Smooth muscle cell (in vitro differentiated cells): ENCODE data around the gene TMEM178B. TPM values are rescaled to one million over a fixed set of nuclear protein-coding genes. Genes with fewer than 3 reads are reported as not detected.

Experiments used
- DNase-seq: peaks from one replicate; lab custom pipeline; 2025; ENCODE audit not compliant: unreplicated experiment; lab: John Stamatoyannopoulos, UW
- H2AFZ ChIP-seq: fragments of 200-600 bp; sonication (generic); 2 replicates; pipeline ENCODE4 v1.6.0; 2016; ENCODE audit warnings: antibody characterized with exemption, low read depth, mild to moderate bottlenecking
- H3F3A ChIP-seq: fragments of 200-600 bp; sonication (generic); 2 replicates; pipeline ENCODE4 v1.6.0; 2017; ENCODE audit warnings: antibody characterized with exemption, low read depth
- H3K27ac ChIP-seq: fragments of 200-600 bp; sonication (generic); 2 replicates; pipeline ENCODE4 v1.5.1; 2016; ENCODE audit warnings: low read depth, mild to moderate bottlenecking
- H3K27me3 ChIP-seq: fragments of 200-600 bp; sonication (generic); 2 replicates; pipeline ENCODE4 v1.6.1; 2016; ENCODE audit warnings: low read depth, mild to moderate bottlenecking
- H3K36me3 ChIP-seq: fragments of 200-600 bp; sonication (generic); 2 replicates; pipeline ENCODE4 v1.5.1; 2016; ENCODE audit warnings: low read depth
- H3K4me1 ChIP-seq: fragments of 200-600 bp; sonication (generic); 2 replicates; pipeline ENCODE4 v1.5.1; 2016; ENCODE audit warnings: low read depth
- H3K4me2 ChIP-seq: fragments of 200-600 bp; sonication (generic); 2 replicates; pipeline ENCODE4 v1.6.0; 2016; ENCODE audit warnings: mild to moderate bottlenecking
- H3K4me3 ChIP-seq: fragments of 200-600 bp; sonication (generic); 2 replicates; pipeline ENCODE4 v1.5.1; 2016; ENCODE audit warnings: mild to moderate bottlenecking
- H3K79me2 ChIP-seq: fragments of 200-600 bp; sonication (generic); 2 replicates; pipeline ENCODE4 v1.6.0; 2016; ENCODE audit warnings: low read depth, mild to moderate bottlenecking
- H3K9ac ChIP-seq: fragments of 200-600 bp; sonication (generic); 2 replicates; pipeline ENCODE4 v1.6.0; 2016; ENCODE audit warnings: low read depth
- H3K9me3 ChIP-seq: fragments of 200-600 bp; sonication (generic); replicated peaks from 2 replicates; pipeline ENCODE4 v1.5.1; 2016; ENCODE audit warnings: low read depth
- H4K20me1 ChIP-seq: fragments of 200-600 bp; sonication (generic); 2 replicates; pipeline ENCODE4 v1.6.0; 2016; ENCODE audit warnings: low read depth
- CTCF ChIP-seq: fragments of 200-600 bp; sonication (generic); IDR thresholded peaks from 2 replicates; pipeline ENCODE4 v1.5.1; 2017; ENCODE audit warnings: borderline replicate concordance, mild to moderate bottlenecking, antibody characterized with exemption; ENCODE audit not compliant: insufficient read depth, poor library complexity, severe bottlenecking
- WGBS: methylation state at CpG from one replicate; pipeline ENCODE4 v1.1.7; 2016; ENCODE audit warnings: low lambda C conversion rate; 5-methylcytosine and 5-hydroxymethylcytosine counted together
- polyA plus RNA-seq: library from polyadenylated mRNA; unstranded; fragments of >200 nt; fragmentation: Nextera tagmentation; extraction: Ambion mirVana; gene quantifications from 2 replicates; pipeline ENCODE4 v1.2.1, GENCODE V29; 2016
- total RNA-seq: library from RNA; depleted of rRNA; stranded (reverse); fragments of >200 nt; gene quantifications from 2 replicates; pipeline ENCODE4 v1.2.3, GENCODE V29; 2014

The TMEM178B gene
- total and polyA plus RNA-seq, 2 experiments from 2014 or later: 0.72 TPM; not detected in 1

GRCh38 chr7:141408440-141408839 lies 334.6 kb downstream of the TMEM178B start:
- H3K79me2 ChIP-seq: no peaks in the 10 kb centered on the region
- H3K4me3 ChIP-seq: no peak overlapping the region
- no peak overlapping the region for H3K4me2 ChIP-seq
- H4K20me1 ChIP-seq: no peaks in the 10 kb centered on the region
- no peaks in the 10 kb centered on the region for H3F3A ChIP-seq
- no peak for DNase-seq
- 76% methylated on average over 3 of the region's 3 CpGs for WGBS
- TF ChIP-seq CTCF: no peak
- no peak overlapping the region for H3K27ac ChIP-seq
- no peak overlapping the region for H3K9ac ChIP-seq
- peaks cover 13% of the 10 kb centered on the region for H3K4me1 ChIP-seq
- no peaks in the 10 kb centered on the region for H3K9me3 ChIP-seq
- H2AFZ ChIP-seq: no peak overlapping the region
- no peaks in the 10 kb centered on the region for H3K36me3 ChIP-seq
- H3K27me3 ChIP-seq: no peaks in the 10 kb centered on the region

GRCh38 chr7:141409219-141409618 lies 335.4 kb downstream of the TMEM178B start:
- TF ChIP-seq CTCF: no peak
- H2AFZ ChIP-seq: no peak overlapping the region
- no peaks in the 10 kb centered on the region for H3K79me2 ChIP-seq
- no peaks in the 10 kb centered on the region for H3K9me3 ChIP-seq
- no peaks in the 10 kb centered on the region for H4K20me1 ChIP-seq
- no peak for DNase-seq
- no peak overlapping the region for H3K4me3 ChIP-seq
- H3K36me3 ChIP-seq: no peaks in the 10 kb centered on the region
- 82% methylated on average over 1 of the region's 1 CpG for WGBS
- H3F3A ChIP-seq: no peaks in the 10 kb centered on the region
- H3K4me2 ChIP-seq: no peak overlapping the region
- H3K27ac ChIP-seq: no peak overlapping the region
- H3K4me1 ChIP-seq: peaks cover 13% of the 10 kb centered on the region
- H3K27me3 ChIP-seq: no peaks in the 10 kb centered on the region
- H3K9ac ChIP-seq: no peak overlapping the region

- H3K4me3 ChIP-seq: no peak overlapping the region
- 27% methylated on average over 10 of the region's 10 CpGs for WGBS
- H3K4me2 ChIP-seq: no peak overlapping the region
- no peaks in the 10 kb centered on the region for H3K36me3 ChIP-seq
- H2AFZ ChIP-seq: no peak overlapping the region
- no peak overlapping the region for H3K27ac ChIP-seq
- DNase-seq: no peak
- H3K9me3 ChIP-seq: no peaks in the 10 kb centered on the region
- H3K27me3 ChIP-seq: no peaks in the 10 kb centered on the region
- peaks cover 13% of the 10 kb centered on the region for H3K4me1 ChIP-seq
- H3K9ac ChIP-seq: no peak overlapping the region
- no peaks in the 10 kb centered on the region for H3K79me2 ChIP-seq
- H4K20me1 ChIP-seq: no peaks in the 10 kb centered on the region
- TF ChIP-seq CTCF: no peak
- H3F3A ChIP-seq: no peaks in the 10 kb centered on the region
These were observed 336.0 kb downstream of the TMEM178B start for GRCh38 chr7:141409801-141410329.

- Histone ChIP-seq H3K27me3 (no peaks in the 10 kb centered on the region), H3F3A (no peaks in the 10 kb centered on the region), H3K36me3 (no peaks in the 10 kb centered on the region), H3K27ac (no peak overlapping the region), H3K4me3 (no peak overlapping the region), H3K79me2 (no peaks in the 10 kb centered on the region), H3K9me3 (no peaks in the 10 kb centered on the region), H2AFZ (no peak overlapping the region), H3K9ac (no peak overlapping the region), H3K4me2 (no peak overlapping the region), H3K4me1 (peaks cover 13% of the 10 kb centered on the region), H4K20me1 (no peaks in the 10 kb centered on the region)
- DNase-seq: no peak
- TF ChIP-seq CTCF: no peak
- WGBS: 80% methylated on average over 7 of the region's 7 CpGs
These were observed 336.6 kb downstream of the TMEM178B start for GRCh38 chr7:141410353-141411000.
